Esophagus muscularis mucosa (tissue), 4 donors: ENCODE data around the gene BRMS1. TPM values are rescaled to one million over a fixed set of nuclear protein-coding genes. Genes with fewer than 3 reads are reported as not detected.
"Not testable (repeated sequence)": the region's sequence is repeated elsewhere in the genome, so short reads cannot be mapped to it uniquely, and the experiment has no call there.

ENCODE experiments used
- DNase-seq: peaks from one replicate; pipeline ENCODE4 v3.0.0-alpha.2; 2017; ENCODE audit errors: extremely low spot score
- H3K27ac ChIP-seq, 4 donors: fragments of 200-600 bp; sonication (generic); replicated peaks in 1 of 4; 1 replicate in 3 of 4; 2 replicates in 1 of 4; pipeline ENCODE4 v1.5.1; 2016 to 2019; ENCODE audit warnings: mild to moderate bottlenecking in 1 of 4
- H3K27me3 ChIP-seq, 4 donors: fragments of 200-600 bp; sonication (generic); one replicate each; pipeline versions ENCODE4 v1.5.1 to v1.6.0; 2016 to 2019
- H3K36me3 ChIP-seq, 4 donors: fragments of 200-600 bp; sonication (generic); one replicate each; pipeline ENCODE4 v1.5.1; 2016 to 2019
- H3K4me1 ChIP-seq, 4 donors: fragments of 200-600 bp; sonication (generic); one replicate each; pipeline ENCODE4 v1.5.1; 2016 to 2019
- H3K4me3 ChIP-seq, 4 donors: fragments of 200-600 bp; sonication (generic); 1 replicate in 2 of 4; 2 replicates in 2 of 4; pipeline ENCODE4 v1.5.1; 2016 to 2019; ENCODE audit warnings: mild to moderate bottlenecking in 4 of 4, moderate library complexity in 1 of 4
- H3K9me3 ChIP-seq, 4 donors: fragments of 200-600 bp; sonication (generic); 1 replicate in 3 of 4; 2 replicates in 1 of 4; pipeline ENCODE4 v1.5.1; 2016 to 2019
- EP300 ChIP-seq: sonication (generic); formaldehyde crosslinking; IDR thresholded peaks from one replicate; pipeline ENCODE4 v1.6.1; 2017; ENCODE audit warnings: antibody characterized with exemption
- POLR2A ChIP-seq: fragments of 450-650 bp; IDR thresholded peaks from one replicate; pipeline ENCODE4 v1.6.1; 2017; ENCODE audit warnings: antibody characterized with exemption, moderate library complexity, mild to moderate bottlenecking, low read depth
- POLR2AphosphoS5 ChIP-seq, 2 donors: sonication (generic); formaldehyde crosslinking; IDR thresholded peaks; one replicate each; pipeline ENCODE4 v1.6.1; 2017; ENCODE audit warnings: antibody characterized with exemption in 2 of 2
- WGBS: methylation state at CpG from one replicate; pipeline ENCODE4 v1.1.5; 2018; 5-methylcytosine and 5-hydroxymethylcytosine counted together
- intact Hi-C: fragments of 100-400 bp; cut with DNase I; formaldehyde crosslinking; loops from one replicate; pipeline ENCODE4 v1.15.1; 2023
- total RNA-seq, 4 donors: library from RNA; depleted of rRNA; stranded (reverse); fragments of >200 nt; gene quantifications; one replicate each; pipeline versions ENCODE4 v1.1.0 to v1.2.1, GENCODE V29; 2016
- TF ChIP-seq, protein P1 (sequence below), 3 experiments: fragments of 200-600 bp in 2 of 3; fragments of 450-650 bp in 1 of 3; sonication (generic) in 2 of 3; IDR thresholded peaks; one replicate each; pipeline ENCODE4 v1.5.1; 2017 to 2019; ENCODE audit warnings: antibody characterized with exemption in 3 of 3, mild to moderate bottlenecking in 2 of 3, moderate library complexity in 1 of 3

BRMS1 gene
- total RNA-seq, 4 donors from 2014 or later: 22.8 to 35.1 (median 34.1) TPM

DNA sequence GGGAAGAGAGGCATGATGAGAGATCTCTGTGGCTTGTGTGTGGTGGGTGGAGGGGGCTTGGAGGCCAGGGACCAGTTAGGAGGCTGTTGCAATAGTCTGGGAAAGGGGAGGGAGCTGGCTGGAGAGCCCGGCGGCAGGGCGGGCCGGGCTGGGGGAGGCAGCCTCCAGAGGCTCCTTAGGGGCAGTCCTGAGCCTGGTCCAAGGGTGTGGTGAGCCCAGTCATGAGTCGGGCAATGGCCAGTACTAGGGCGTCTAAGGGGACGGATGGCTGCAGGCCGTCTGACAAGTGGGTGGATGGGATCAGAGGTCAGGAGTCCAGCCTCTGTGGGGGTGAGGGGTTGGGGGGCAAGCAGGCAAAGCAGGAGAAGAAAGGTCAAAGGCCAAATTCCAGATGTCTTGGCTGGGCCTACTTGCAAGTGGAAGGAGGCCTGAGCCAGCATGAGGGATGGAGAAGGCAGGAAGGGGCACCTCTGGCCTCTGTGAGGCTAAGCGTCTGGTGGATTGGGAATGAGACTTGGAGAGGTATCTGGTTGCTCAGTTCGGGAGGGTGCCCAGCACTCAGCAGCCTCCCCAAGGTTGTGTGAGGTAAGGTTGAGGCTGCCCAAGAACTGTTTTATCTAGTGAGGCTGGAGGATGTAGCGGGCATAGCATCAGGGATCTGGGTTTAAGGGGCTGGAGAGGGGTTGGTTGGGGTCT, 22.0 kb downstream of the BRMS1 start:
- Histone ChIP-seq H3K27ac (peak overlapping the region in 2 of 4 donors; percentile 7 to 65), H3K4me1 (peaks cover 29 to 51% (median 45%) of the 10 kb centered on the region in 4 donors), H3K27me3 (no peaks in the 10 kb centered on the region), H3K9me3 (no peaks in the 10 kb centered on the region), H3K36me3 (no peaks in the 10 kb centered on the region), H3K4me3 (no peak overlapping the region)
- no peak for DNase-seq
- TF ChIP-seq POLR2AphosphoS5 (IDR thresholded peaks at IDR 0.05) (peak; percentile 4 to 15), EP300 (no peak)
- 54% methylated on average over 11 of the region's 11 CpGs for WGBS
- intact Hi-C loops: no loop called here

DNA sequence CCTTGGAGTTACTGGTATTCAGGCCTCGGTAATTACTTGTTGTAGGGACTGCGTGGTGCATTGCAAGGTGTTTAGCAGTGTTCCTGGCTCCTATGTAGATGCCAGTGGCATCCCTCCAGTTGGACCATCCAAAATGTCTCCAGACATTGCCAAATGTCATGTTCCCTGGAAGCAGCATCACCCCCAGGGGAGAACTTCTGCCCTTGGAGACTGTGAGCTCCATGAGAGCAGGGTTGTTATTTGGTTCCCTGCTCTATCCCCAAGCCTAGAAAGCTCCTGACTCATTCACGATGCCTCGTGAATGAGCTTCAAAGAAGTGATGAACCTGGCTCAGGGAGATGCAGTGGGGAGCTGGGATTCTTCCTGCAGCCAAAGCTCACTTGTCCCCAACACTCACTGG, 23.3 kb downstream of the BRMS1 start:
- Histone ChIP-seq H3K9me3 (no peaks in the 10 kb centered on the region), H3K27me3 (peaks cover 0 to 4% (median 0%) of the 10 kb centered on the region in 4 donors), H3K27ac (peak overlapping the region in 2 of 4 donors; percentile 7 to 65), H3K4me3 (no peak overlapping the region), H3K4me1 (peaks cover 28 to 52% (median 46%) of the 10 kb centered on the region in 4 donors), H3K36me3 (no peaks in the 10 kb centered on the region)
- WGBS: 85% methylated on average over 2 of the region's 4 CpGs
- TF ChIP-seq, protein P1, sequence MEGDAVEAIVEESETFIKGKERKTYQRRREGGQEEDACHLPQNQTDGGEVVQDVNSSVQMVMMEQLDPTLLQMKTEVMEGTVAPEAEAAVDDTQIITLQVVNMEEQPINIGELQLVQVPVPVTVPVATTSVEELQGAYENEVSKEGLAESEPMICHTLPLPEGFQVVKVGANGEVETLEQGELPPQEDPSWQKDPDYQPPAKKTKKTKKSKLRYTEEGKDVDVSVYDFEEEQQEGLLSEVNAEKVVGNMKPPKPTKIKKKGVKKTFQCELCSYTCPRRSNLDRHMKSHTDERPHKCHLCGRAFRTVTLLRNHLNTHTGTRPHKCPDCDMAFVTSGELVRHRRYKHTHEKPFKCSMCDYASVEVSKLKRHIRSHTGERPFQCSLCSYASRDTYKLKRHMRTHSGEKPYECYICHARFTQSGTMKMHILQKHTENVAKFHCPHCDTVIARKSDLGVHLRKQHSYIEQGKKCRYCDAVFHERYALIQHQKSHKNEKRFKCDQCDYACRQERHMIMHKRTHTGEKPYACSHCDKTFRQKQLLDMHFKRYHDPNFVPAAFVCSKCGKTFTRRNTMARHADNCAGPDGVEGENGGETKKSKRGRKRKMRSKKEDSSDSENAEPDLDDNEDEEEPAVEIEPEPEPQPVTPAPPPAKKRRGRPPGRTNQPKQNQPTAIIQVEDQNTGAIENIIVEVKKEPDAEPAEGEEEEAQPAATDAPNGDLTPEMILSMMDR (IDR thresholded peaks at IDR 0.05): no peak
- TF ChIP-seq POLR2A (no peak), POLR2AphosphoS5 (IDR thresholded peaks at IDR 0.05) (peak in 1 of 2 donors; percentile 15)
- no peak for DNase-seq
- intact Hi-C loops: no loop called here

DNA sequence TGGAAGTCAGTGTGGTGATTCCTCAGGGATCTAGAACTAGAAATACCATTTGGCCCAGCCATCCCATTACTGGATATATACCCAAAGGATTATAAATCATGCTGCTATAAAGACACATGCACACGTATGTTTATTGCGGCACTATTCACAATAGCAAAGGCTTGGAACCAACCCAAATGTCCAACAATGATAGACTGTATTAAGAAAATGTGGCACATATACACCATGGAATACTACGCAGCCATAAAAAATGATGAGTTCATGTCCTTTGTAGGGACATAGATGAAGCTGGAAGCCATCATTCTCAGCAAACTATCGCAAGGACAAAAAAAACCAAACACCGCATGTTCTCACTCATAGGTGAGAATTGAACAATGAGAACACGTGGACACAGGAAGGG, 24.2 kb downstream of the BRMS1 start:
- H3K27me3 ChIP-seq, H3K4me3 ChIP-seq, H3K36me3 ChIP-seq, intact Hi-C loops, H3K27ac ChIP-seq, DNase-seq, H3K9me3 ChIP-seq: not testable (repeated sequence)
- peaks cover 27 to 52% (median 47%) of the 10 kb centered on the region in 4 donors for H3K4me1 ChIP-seq
- 92% methylated on average over 6 of the region's 6 CpGs for WGBS

DNA sequence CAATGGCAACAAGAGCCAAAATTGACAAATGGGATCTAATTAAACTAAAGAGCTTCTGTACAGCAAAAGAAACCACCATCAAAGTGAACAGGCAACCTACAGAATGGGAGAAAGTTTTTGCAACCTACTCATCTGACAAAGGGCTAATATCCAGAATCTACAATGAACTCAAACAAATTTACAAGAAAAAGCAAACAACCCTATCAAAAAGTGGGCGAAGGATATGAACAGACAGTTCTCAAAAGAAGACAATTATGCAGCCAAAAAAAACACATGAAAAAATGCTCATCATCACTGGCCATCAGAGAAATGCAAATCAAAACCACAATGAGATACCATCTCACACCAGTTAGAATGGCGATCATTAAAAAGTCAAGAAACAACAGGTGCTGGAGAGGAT, 24.6 kb downstream of the BRMS1 start:
- DNase-seq, H3K27me3 ChIP-seq, H3K36me3 ChIP-seq, H3K27ac ChIP-seq, H3K9me3 ChIP-seq, H3K4me3 ChIP-seq, intact Hi-C loops: not testable (repeated sequence)
- 95% methylated on average over 2 of the region's 2 CpGs for WGBS
- H3K4me1 ChIP-seq: peaks cover 27 to 53% (median 51%) of the 10 kb centered on the region in 4 donors

DNA sequence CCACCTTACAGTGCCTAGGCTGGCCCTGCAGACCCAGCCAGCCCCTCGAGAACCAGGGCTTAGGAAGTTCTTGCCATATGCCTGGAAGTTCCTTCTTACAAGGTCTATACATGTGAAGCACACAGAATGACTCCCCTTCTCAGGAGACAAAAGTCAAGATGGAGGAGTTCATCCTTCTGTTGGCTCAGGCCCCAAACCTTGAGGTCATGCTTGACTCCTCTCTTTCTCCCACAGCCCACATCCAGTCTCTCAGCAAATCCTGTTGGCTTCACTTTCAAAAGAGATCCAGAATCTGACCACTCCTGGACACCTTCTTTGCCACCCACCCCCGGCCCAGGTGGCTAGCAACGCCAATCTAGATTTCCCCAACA, 26.3 kb downstream of the BRMS1 start:
- H3K9me3 ChIP-seq: no peaks in the 10 kb centered on the region
- WGBS: 53% methylated on average over 2 of the region's 3 CpGs
- peaks cover 35 to 68% (median 66%) of the 10 kb centered on the region in 4 donors for H3K4me1 ChIP-seq
- no peaks in the 10 kb centered on the region for H3K36me3 ChIP-seq
- no peak for DNase-seq
- H3K27ac ChIP-seq: peak overlapping the region; percentile 50 to 89 (median 74)
- H3K4me3 ChIP-seq: no peak overlapping the region
- intact Hi-C loops: no loop called here
- peaks cover 0 to 8% (median 0%) of the 10 kb centered on the region in 4 donors for H3K27me3 ChIP-seq
- TF ChIP-seq EP300 (no peak), POLR2AphosphoS5 (IDR thresholded peaks at IDR 0.05) (no peak), POLR2A (no peak)
- TF ChIP-seq, protein P1 (IDR thresholded peaks at IDR 0.05): no peak

DNA sequence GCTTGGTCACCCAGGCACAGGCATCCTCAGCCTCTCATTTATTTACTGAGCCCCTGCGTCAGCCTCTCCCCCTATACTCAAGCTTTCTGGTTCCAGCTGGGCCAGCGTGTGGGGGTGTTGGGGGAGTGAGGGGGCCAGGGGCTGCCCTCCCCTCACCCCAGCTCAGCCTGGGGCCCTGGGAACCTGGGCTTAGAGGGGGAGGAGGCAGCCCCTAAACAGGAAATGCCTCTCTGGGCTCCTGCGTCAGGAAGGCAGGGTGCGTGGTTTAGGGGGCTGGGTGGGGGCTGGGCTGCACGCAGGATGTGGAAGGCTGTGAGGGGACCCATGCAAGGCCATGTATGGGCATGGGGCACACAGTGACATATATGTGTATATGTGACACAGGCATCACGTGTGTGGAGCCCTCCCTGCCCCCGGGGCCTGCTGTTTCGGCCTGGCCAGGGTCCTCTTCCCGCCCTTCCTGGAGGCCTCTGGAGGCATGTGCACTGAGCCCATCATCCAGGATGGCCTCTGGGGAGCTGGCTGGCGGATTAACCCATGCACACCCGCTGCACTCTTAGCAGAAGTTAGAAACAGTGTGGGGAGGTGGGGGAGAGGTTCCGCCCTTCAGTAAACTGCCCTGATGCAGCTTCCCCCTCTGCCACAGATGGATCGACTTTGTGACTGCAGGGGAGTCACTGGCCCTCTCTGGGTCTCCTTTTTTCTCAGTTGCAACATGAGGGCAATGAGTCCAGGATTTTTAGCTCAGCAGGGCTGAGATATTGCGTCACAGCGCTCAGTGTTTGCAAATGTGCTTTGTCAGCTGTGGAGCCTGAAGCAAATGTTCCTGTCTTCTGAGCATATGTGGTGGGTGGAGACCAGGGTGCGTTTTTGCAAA, 26.9 kb downstream of the BRMS1 start:
- Histone ChIP-seq H3K4me3 (peak overlapping the region in 3 of 4 donors; percentile 59 to 75 (median 59)), H3K27me3 (peaks cover 0 to 8% (median 0%) of the 10 kb centered on the region in 4 donors), H3K27ac (peak overlapping the region; percentile 83 to 95 (median 89)), H3K4me1 (peaks cover 40 to 74% (median 72%) of the 10 kb centered on the region in 4 donors), H3K36me3 (no peaks in the 10 kb centered on the region), H3K9me3 (no peaks in the 10 kb centered on the region)
- TF ChIP-seq, protein P1 (IDR thresholded peaks at IDR 0.05): no peak
- TF ChIP-seq POLR2AphosphoS5 (IDR thresholded peaks at IDR 0.05) (peak; percentile 32 to 53), POLR2A (no peak)
- intact Hi-C loops: no loop called here
- no peak for DNase-seq
- 27% methylated on average over 9 of the region's 16 CpGs for WGBS
